Activated T-cell treated with anti-CD3 and anti-CD28 coated beads, Interleukin-2, amount 50 U/mL, for 72 hours (primary cell): ENCODE results near the gene MYH11. TPM values are rescaled to one million over a fixed set of nuclear protein-coding genes. Genes with fewer than 3 reads are reported as not detected.
"Not testable (repeated sequence)": the region's sequence is repeated elsewhere in the genome, so short reads cannot be mapped to it uniquely, and the experiment has no call there.

Source experiments
- ATAC-seq, 2 donors: fragments of 150-1000 bp; cut with Tn5 transposase; replicated peaks in 1 of 2; 2 replicates each; pipeline ENCODE4 v1.10.0; 2021; ENCODE audit warnings: moderate library complexity in 2 of 2, mild to moderate bottlenecking in 1 of 2
- DNase-seq, 2 donors: peaks; one replicate each; pipeline ENCODE4 v3.0.0; 2021 to 2022; ENCODE audit warnings: mixed read lengths in 1 of 2
- H3K27ac Mint-ChIP-seq: one replicate; pipeline ENCODE4 v1.8.0; 2022; ENCODE audit warnings: mild to moderate bottlenecking, moderate library complexity, mixed read lengths
- H3K27me3 Mint-ChIP-seq: one replicate; pipeline ENCODE4 v1.8.0; 2022; ENCODE audit warnings: low read depth, mixed read lengths
- H3K36me3 Mint-ChIP-seq, 2 donors: one replicate each; pipeline ENCODE4 v1.8.0; 2022; ENCODE audit warnings: mixed read lengths in 2 of 2, mild to moderate bottlenecking in 1 of 2; ENCODE audit not compliant: insufficient read depth in 2 of 2
- H3K4me1 Mint-ChIP-seq: one replicate; pipeline ENCODE4 v1.8.0; 2022; ENCODE audit warnings: low read depth, mixed read lengths
- H3K4me3 Mint-ChIP-seq, 2 donors: one replicate each; pipeline ENCODE4 v1.8.0; 2022; ENCODE audit warnings: mild to moderate bottlenecking in 2 of 2, mixed read lengths in 2 of 2, moderate library complexity in 2 of 2
- H3K9me3 Mint-ChIP-seq, 2 donors: one replicate each; pipeline ENCODE4 v1.8.0; 2022; ENCODE audit warnings: mixed read lengths in 2 of 2
- total RNA-seq, 2 donors: library from RNA; stranded (reverse); gene quantifications; one replicate each; pipeline ENCODE4 v1.2.3, GENCODE V29; 2022

Gene MYH11
- total RNA-seq, 2 donors from 2014 or later: not detected

DNA sequence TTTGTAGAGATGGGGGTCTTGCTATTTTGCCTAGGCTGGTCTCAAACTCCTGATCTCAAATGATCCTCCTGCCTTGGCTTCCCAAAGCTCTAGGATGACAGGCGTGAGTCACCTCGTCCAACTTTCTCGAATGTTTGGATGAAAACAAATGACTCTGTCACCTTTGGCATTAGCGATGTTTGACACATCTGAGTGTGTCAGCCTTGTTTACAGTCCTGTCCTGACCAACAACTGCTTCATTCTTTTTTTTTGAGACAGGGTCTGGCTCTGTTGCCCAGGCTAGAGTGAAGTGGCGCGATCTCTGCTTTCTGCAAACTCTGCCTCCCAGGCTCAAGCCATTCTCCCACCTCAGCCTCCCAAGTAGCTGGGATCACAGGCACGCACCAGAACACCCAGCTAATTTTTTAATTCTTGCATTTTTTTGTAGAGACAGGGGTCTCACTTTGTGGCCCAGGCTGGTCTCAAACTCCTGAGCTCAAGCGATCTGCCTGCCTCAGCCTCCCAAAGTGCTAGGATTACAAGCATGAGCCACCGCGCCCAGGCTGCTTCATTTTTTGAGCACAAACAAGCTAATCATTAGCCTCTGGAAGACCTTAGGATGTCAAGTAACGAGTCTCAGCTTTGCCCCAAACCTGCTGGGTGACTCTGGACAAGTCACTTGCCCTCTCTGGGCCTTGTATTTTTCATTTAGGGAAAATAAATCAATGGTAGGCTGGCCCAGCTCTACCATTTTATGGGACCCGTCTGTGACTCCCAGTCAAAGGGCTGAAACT, 7.4 kb downstream of the MYH11 start:
- DNase-seq (no peak), ATAC-seq (no peak)
- H3K27ac Mint-ChIP-seq: no peak overlapping the region
- no peaks in the 10 kb centered on the region for H3K9me3 Mint-ChIP-seq
- no peaks in the 10 kb centered on the region for H3K36me3 Mint-ChIP-seq
- no peak overlapping the region for H3K4me3 Mint-ChIP-seq
- H3K4me1 Mint-ChIP-seq: no peaks in the 10 kb centered on the region
- peaks cover 4% of the 10 kb centered on the region for H3K27me3 Mint-ChIP-seq

DNA sequence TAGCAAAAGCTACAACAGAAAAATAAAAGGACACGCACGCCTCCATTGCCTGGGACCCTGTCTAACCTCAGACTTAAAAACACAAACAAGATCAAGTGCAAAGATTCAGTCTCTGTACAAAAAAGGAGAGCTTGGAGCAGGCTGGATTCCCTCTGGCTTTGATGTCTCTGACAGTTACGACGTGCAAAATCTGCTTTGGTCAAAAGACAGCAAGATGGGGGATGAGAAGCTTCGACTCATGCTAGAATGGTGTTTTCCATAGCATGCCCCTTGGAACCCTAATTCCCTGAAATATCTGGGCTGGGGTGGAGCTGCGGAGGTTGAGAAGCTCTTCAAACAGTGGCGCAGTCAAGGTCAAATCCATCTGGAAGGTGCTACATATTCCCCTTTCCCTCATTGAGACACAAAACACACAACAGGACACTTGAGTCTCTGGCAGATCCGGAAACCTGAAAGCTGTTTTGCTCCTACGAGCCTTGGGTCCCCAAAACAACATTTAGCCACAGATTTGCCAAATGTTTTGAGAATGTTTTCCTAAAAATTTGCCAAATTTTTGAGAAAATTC, 9.1 kb downstream of the MYH11 start:
- H3K4me3 Mint-ChIP-seq: no peak overlapping the region
- DNase-seq (no peak), ATAC-seq (no peak)
- H3K27ac Mint-ChIP-seq: no peak overlapping the region
- H3K36me3 Mint-ChIP-seq: no peaks in the 10 kb centered on the region
- H3K27me3 Mint-ChIP-seq: no peaks in the 10 kb centered on the region
- H3K4me1 Mint-ChIP-seq: no peaks in the 10 kb centered on the region
- no peaks in the 10 kb centered on the region for H3K9me3 Mint-ChIP-seq

GRCh38 chr16:15846510-15846909, 10.3 kb downstream of the MYH11 start:
- H3K4me1 Mint-ChIP-seq: no peaks in the 10 kb centered on the region
- DNase-seq (no peak), ATAC-seq (no peak)
- H3K36me3 Mint-ChIP-seq: no peaks in the 10 kb centered on the region
- H3K9me3 Mint-ChIP-seq: no peaks in the 10 kb centered on the region
- no peak overlapping the region for H3K27ac Mint-ChIP-seq
- no peak overlapping the region for H3K4me3 Mint-ChIP-seq
- H3K27me3 Mint-ChIP-seq: no peaks in the 10 kb centered on the region

DNA sequence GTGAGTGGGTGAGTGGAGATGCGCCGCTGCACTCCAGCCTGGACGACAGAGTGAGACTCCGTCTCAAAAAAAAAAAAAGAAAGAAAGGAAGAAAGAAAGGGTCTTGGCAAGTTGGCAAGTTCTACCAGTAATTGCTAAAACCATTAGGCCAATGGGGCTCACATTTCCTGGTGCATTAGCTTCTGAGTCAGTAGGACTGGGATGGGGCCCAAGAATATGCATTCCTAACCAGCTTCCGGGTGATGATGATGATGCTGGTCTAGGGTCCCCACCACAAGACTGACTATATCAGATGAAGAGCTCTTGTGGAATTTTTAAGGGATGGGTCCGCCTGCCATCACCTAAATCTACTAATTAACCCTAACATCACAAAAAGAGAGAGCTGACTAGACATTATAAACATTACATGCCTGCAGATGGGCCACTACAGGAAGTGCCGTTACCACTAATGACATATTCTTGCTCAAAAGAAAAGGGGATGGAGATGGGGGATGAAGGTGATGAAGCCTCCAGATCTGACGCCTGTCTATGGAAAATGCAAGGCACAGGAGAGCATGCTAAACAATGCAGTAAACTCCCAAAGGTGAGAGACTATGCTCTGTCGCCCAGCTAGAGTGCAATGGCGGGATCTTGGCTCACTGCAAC, 13.1 kb downstream of the MYH11 start:
- Mint-ChIP-seq H3K27ac (no peak overlapping the region), H3K27me3 (no peaks in the 10 kb centered on the region), H3K9me3 (no peaks in the 10 kb centered on the region), H3K4me1 (no peaks in the 10 kb centered on the region), H3K36me3 (no peaks in the 10 kb centered on the region), H3K4me3 (no peak overlapping the region)
- no peak for DNase-seq
- no peak for ATAC-seq

DNA sequence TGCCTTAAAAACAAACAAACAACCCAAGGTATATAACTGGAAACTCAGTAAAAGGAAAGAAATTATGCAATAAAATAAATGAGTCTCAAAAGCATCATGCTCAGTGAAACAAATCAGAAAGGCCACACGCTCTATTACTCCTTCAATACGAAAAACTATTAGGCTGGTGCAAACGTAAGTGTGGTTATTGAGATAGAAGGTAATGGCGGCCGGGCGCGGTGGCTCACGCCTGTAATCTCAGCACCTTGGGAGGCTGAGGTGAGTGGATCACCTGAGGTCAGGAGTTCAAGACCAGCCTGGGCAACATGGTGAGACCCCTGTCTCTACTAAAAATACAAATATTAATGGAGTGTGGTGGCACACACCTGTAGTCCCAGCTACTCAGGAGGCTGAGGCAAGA, 17.6 kb downstream of the MYH11 start:
- not testable (repeated sequence) for DNase-seq, H3K27me3 Mint-ChIP-seq, H3K9me3 Mint-ChIP-seq, H3K27ac Mint-ChIP-seq, ATAC-seq, H3K36me3 Mint-ChIP-seq, H3K4me3 Mint-ChIP-seq
- peaks cover 12% of the 10 kb centered on the region for H3K4me1 Mint-ChIP-seq

DNA sequence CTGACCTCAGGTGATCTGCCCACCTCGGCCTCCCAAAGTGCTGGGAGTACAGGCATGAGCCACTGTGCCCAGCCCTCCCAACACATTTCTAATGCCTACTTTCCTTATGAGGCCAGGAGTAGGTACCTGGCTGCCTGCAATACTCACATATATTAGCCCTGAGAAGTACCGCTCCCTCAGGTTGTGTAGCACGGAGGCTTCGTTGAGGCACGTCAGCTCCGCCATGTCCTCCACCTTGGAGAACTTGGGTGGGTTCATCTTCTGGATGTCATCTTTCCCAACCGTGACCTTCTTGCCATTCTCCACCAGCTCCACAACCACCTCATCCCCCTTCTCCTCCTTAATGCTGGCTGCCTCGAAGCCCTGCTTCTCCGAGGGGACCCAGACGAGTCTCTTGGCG, 19.1 kb downstream of the MYH11 start:
- H3K4me1 Mint-ChIP-seq: peaks cover 12% of the 10 kb centered on the region
- ATAC-seq: no peak
- no peak for DNase-seq
- H3K27ac Mint-ChIP-seq: no peak overlapping the region
- no peaks in the 10 kb centered on the region for H3K36me3 Mint-ChIP-seq
- H3K27me3 Mint-ChIP-seq: no peaks in the 10 kb centered on the region
- no peak overlapping the region for H3K4me3 Mint-ChIP-seq
- no peaks in the 10 kb centered on the region for H3K9me3 Mint-ChIP-seq

- Mint-ChIP-seq H3K36me3 (no peaks in the 10 kb centered on the region), H3K27ac (no peak overlapping the region)
These were observed 19.7 kb downstream of the MYH11 start for GRCh38 chr16:15836965-15837611.

GRCh38 chr16:15836074-15836473, 20.8 kb downstream of the MYH11 start:
- Mint-ChIP-seq H3K36me3 (no peaks in the 10 kb centered on the region), H3K9me3 (no peaks in the 10 kb centered on the region), H3K4me3 (no peak overlapping the region), H3K4me1 (peaks cover 12% of the 10 kb centered on the region), H3K27me3 (no peaks in the 10 kb centered on the region), H3K27ac (no peak overlapping the region)
- DNase-seq (no peak), ATAC-seq (no peak)

More at GRCh38 chr16:15836965-15837611, 19.7 kb downstream of the MYH11 start:
- DNase-seq (no peak), ATAC-seq (no peak)
- Mint-ChIP-seq H3K9me3 (no peaks in the 10 kb centered on the region), H3K4me1 (peaks cover 12% of the 10 kb centered on the region), H3K27me3 (no peaks in the 10 kb centered on the region), H3K4me3 (no peak overlapping the region)

GRCh38 chr16:15835136-15835878, 21.5 kb downstream of the MYH11 start:
- peak; percentile 88 for ATAC-seq
- Mint-ChIP-seq H3K4me1 (peaks cover 12% of the 10 kb centered on the region), H3K9me3 (no peaks in the 10 kb centered on the region), H3K4me3 (peak overlapping the region in 1 of 2 donors; percentile 28), H3K27me3 (no peaks in the 10 kb centered on the region), H3K36me3 (no peaks in the 10 kb centered on the region), H3K27ac (no peak overlapping the region)
- DNase-seq: no peak

GRCh38 chr16:15834502-15834901, 22.3 kb downstream of the MYH11 start:
- DNase-seq (no peak), ATAC-seq (no peak)
- H3K27ac Mint-ChIP-seq: no peak overlapping the region
- no peaks in the 10 kb centered on the region for H3K36me3 Mint-ChIP-seq
- H3K4me3 Mint-ChIP-seq: no peak overlapping the region
- H3K4me1 Mint-ChIP-seq: peaks cover 12% of the 10 kb centered on the region
- no peaks in the 10 kb centered on the region for H3K27me3 Mint-ChIP-seq
- no peaks in the 10 kb centered on the region for H3K9me3 Mint-ChIP-seq

DNA sequence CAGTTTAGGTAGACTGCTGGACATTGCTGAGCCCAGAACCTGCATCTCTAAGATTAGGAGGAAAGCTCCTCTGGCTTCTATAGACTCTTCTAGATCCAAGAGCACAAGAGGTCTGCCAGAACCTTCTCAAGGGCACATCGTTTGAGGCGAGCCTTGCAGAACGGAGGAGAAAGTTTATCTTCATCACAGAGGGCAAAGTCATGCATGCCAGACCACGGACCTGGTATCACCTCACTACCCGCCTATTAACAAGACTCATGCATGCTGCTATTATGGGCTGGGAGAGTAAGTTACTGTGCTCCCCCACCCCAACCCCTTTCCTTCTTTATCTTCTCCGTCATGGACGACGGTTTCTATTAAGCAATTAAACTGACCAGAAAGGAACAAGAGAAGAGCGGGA, 23.3 kb downstream of the MYH11 start:
- Mint-ChIP-seq H3K4me1 (peaks cover 12% of the 10 kb centered on the region), H3K36me3 (no peaks in the 10 kb centered on the region), H3K27me3 (no peaks in the 10 kb centered on the region), H3K27ac (no peak overlapping the region), H3K9me3 (no peaks in the 10 kb centered on the region), H3K4me3 (no peak overlapping the region)
- no peak for DNase-seq
- no peak for ATAC-seq

GRCh38 chr16:15832241-15832640, 24.6 kb downstream of the MYH11 start:
- ATAC-seq (no peak), DNase-seq (no peak)
- no peak overlapping the region for H3K4me3 Mint-ChIP-seq
- no peaks in the 10 kb centered on the region for H3K27me3 Mint-ChIP-seq
- H3K27ac Mint-ChIP-seq: no peak overlapping the region
- H3K4me1 Mint-ChIP-seq: peaks cover 12% of the 10 kb centered on the region
- no peaks in the 10 kb centered on the region for H3K9me3 Mint-ChIP-seq
- no peaks in the 10 kb centered on the region for H3K36me3 Mint-ChIP-seq
